CD8-positive, alpha-beta memory T cell (primary cell): ENCODE measurements around the gene DGKD. TPM values are rescaled to one million over a fixed set of nuclear protein-coding genes. Genes with fewer than 3 reads are reported as not detected.
"Not testable (repeated sequence)": the region's sequence is repeated elsewhere in the genome, so short reads cannot be mapped to it uniquely, and the experiment has no call there.

Source experiments
- CTCF ChIA-PET: fragments of 350-600 bp; sonication (Branson Sonifier 250); formaldehyde crosslinking; loops from one replicate; lab custom pipeline; 2021; ENCODE audit warnings: antibody characterized with exemption; lab: Charles Lee
- POLR2A ChIA-PET: fragments of 350-600 bp; sonication (Branson Sonifier 250); formaldehyde crosslinking; loops from one replicate; lab custom pipeline; 2021; ENCODE audit warnings: antibody characterized with exemption; lab: Charles Lee
- DNase-seq, 5 donors: peaks; one replicate each; pipeline versions ENCODE4 v3.0.0 to v3.0.0-alpha.2; 2020 to 2022; ENCODE audit warnings: mixed read lengths in 1 of 5
- H3K27ac ChIP-seq: one replicate; pipeline ENCODE4 v1.7.0; 2013; ENCODE audit warnings: low read depth, mild to moderate bottlenecking, low read length, moderate library complexity
- H3K27me3 ChIP-seq: 2 replicates; pipeline ENCODE4 v1.7.0; 2013; ENCODE audit warnings: low read length, mild to moderate bottlenecking; ENCODE audit not compliant: insufficient read depth, poor library complexity, severe bottlenecking
- H3K36me3 ChIP-seq: 2 replicates; pipeline ENCODE4 v1.7.0; 2013; ENCODE audit warnings: mild to moderate bottlenecking, low read length, moderate library complexity; ENCODE audit not compliant: insufficient read depth
- H3K4me1 ChIP-seq: 2 replicates; pipeline ENCODE4 v1.7.0; 2013; ENCODE audit warnings: mild to moderate bottlenecking, low read length, moderate library complexity; ENCODE audit not compliant: insufficient read depth
- H3K4me3 ChIP-seq: 2 replicates; pipeline ENCODE4 v1.7.0; 2013; ENCODE audit warnings: mild to moderate bottlenecking, low read length
- H3K9me3 ChIP-seq: 2 replicates; pipeline ENCODE4 v1.7.0; 2013; ENCODE audit warnings: mild to moderate bottlenecking, low read length
- H3K27ac Mint-ChIP-seq, 8 donors: one replicate each; pipeline ENCODE4 v1.8.0; 2020 to 2021; ENCODE audit warnings: mixed read lengths in 8 of 8, mild to moderate bottlenecking in 6 of 8, inconsistent platforms in 3 of 8, moderate library complexity in 3 of 8
- H3K27me3 Mint-ChIP-seq, 2 donors: one replicate each; pipeline ENCODE4 v1.8.0; 2020 to 2021; ENCODE audit warnings: mixed read lengths in 2 of 2, mild to moderate bottlenecking in 1 of 2, moderate library complexity in 1 of 2
- H3K36me3 Mint-ChIP-seq, 3 donors: one replicate each; pipeline ENCODE4 v1.8.0; 2020 to 2021; ENCODE audit warnings: mixed read lengths in 3 of 3, inconsistent platforms in 1 of 3, mild to moderate bottlenecking in 1 of 3
- H3K4me1 Mint-ChIP-seq, 3 donors: one replicate each; pipeline ENCODE4 v1.8.0; 2020 to 2021; ENCODE audit warnings: mixed read lengths in 3 of 3, inconsistent platforms in 1 of 3, mild to moderate bottlenecking in 1 of 3
- H3K4me3 Mint-ChIP-seq, 7 donors: one replicate each; pipeline ENCODE4 v1.8.0; 2020 to 2021; ENCODE audit warnings: mixed read lengths in 7 of 7, mild to moderate bottlenecking in 6 of 7, moderate library complexity in 4 of 7, inconsistent platforms in 2 of 7
- H3K9me3 Mint-ChIP-seq, 5 donors: one replicate each; pipeline ENCODE4 v1.8.0; 2020 to 2022; ENCODE audit warnings: mixed read lengths in 5 of 5, mild to moderate bottlenecking in 3 of 5, moderate library complexity in 2 of 5, inconsistent platforms in 1 of 5
- polyA plus RNA-seq: library from polyadenylated mRNA; unstranded; fragments of 300-500 nt; fragmentation: Illumina TruSeq; gene quantifications from one replicate; pipeline ENCODE4 v1.2.3, GENCODE V29; 2021
- total RNA-seq, 2 experiments: library from RNA; stranded (reverse); gene quantifications; one replicate each; pipeline ENCODE4 v1.2.3, GENCODE V29; 2021

Gene DGKD
- total and polyA plus RNA-seq, 3 experiments from 2014 or later, result 32.6 to 61.9 (median 54.2) TPM

- no peak overlapping the region for H3K27ac ChIP-seq
- CTCF ChIA-PET, result interaction anchor here (0.8 to 2.1 kb wide), 3 partner anchors 16 to 76 kb away, joined by 3 to 10 read pairs (median 4); partner anchors contain the start of gene DGKD
- H3K4me1 ChIP-seq, result peaks cover 56% of the 10 kb centered on the region
- no peaks in the 10 kb centered on the region for H3K27me3 ChIP-seq
- no peaks in the 10 kb centered on the region for H3K9me3 ChIP-seq
- H3K36me3 Mint-ChIP-seq, result peaks cover 0 to 33% (median 8%) of the 10 kb centered on the region in 3 donors
- H3K4me3 ChIP-seq, result no peak overlapping the region
- H3K36me3 ChIP-seq, result peaks cover 6% of the 10 kb centered on the region
- POLR2A ChIA-PET, result interaction anchor here (1.5 kb wide), 1 partner anchor 55 kb away, joined by 5 read pairs; no protein-coding TSS in a partner anchor
- peak overlapping the region; percentile 80 to 94 (median 88) for H3K27ac Mint-ChIP-seq
- no peaks in the 10 kb centered on the region for H3K9me3 Mint-ChIP-seq
- peaks cover 0 to 2% of the 10 kb centered on the region in 2 donors for H3K27me3 Mint-ChIP-seq
- no peak for DNase-seq
- peaks cover 62 to 88% (median 80%) of the 10 kb centered on the region in 3 donors for H3K4me1 Mint-ChIP-seq
- peak overlapping the region; percentile 47 to 88 (median 73) for H3K4me3 Mint-ChIP-seq
Observed at GRCh38 chr2:233386382-233387041, 32.2 kb downstream of the DGKD start.

- no peaks in the 10 kb centered on the region for H3K9me3 Mint-ChIP-seq
- POLR2A ChIA-PET, result no interaction called here
Observed at GRCh38 chr2:233387225-233387624, 32.9 kb downstream of the DGKD start.

GRCh38 chr2:233387667-233388528, 33.6 kb downstream of the DGKD start:
- DNase-seq, result peak in 2 of 5 donors; percentile 31 to 59
- Histone ChIP-seq H3K27me3 (no peaks in the 10 kb centered on the region), H3K27ac (no peak overlapping the region), H3K9me3 (no peaks in the 10 kb centered on the region), H3K36me3 (peaks cover 6% of the 10 kb centered on the region), H3K4me1 (peaks cover 48% of the 10 kb centered on the region), H3K4me3 (no peak overlapping the region)
- ChIA-PET CTCF (interaction anchor here (0.8 to 0.9 kb wide), 2 partner anchors 16 to 78 kb away, joined by 3 read pairs; no protein-coding TSS in a partner anchor), POLR2A (interaction anchor here (0.6 kb wide), 1 partner anchor 14 kb away, joined by 3 read pairs; no protein-coding TSS in a partner anchor)
- Mint-ChIP-seq H3K4me1 (peaks cover 55 to 78% (median 71%) of the 10 kb centered on the region in 3 donors), H3K9me3 (no peaks in the 10 kb centered on the region), H3K36me3 (peaks cover 0 to 42% (median 10%) of the 10 kb centered on the region in 3 donors), H3K27ac (peak overlapping the region in 3 of 8 donors; percentile 26 to 82 (median 58)), H3K27me3 (peaks cover 0 to 2% of the 10 kb centered on the region in 2 donors), H3K4me3 (peak overlapping the region in 4 of 7 donors; percentile 55 to 85 (median 76))

More at GRCh38 chr2:233387225-233387624, 32.9 kb downstream of the DGKD start:
- H3K4me1 Mint-ChIP-seq, result peaks cover 62 to 85% (median 78%) of the 10 kb centered on the region in 3 donors
- DNase-seq, result no peak
- peak overlapping the region in 6 of 7 donors; percentile 12 to 80 (median 66) for H3K4me3 Mint-ChIP-seq
- H3K27me3 Mint-ChIP-seq, result peaks cover 0 to 2% of the 10 kb centered on the region in 2 donors
- Histone ChIP-seq H3K36me3 (peaks cover 6% of the 10 kb centered on the region), H3K27me3 (no peaks in the 10 kb centered on the region), H3K4me1 (peaks cover 54% of the 10 kb centered on the region), H3K9me3 (no peaks in the 10 kb centered on the region), H3K27ac (no peak overlapping the region), H3K4me3 (no peak overlapping the region)
- peak overlapping the region in 7 of 8 donors; percentile 39 to 93 (median 80) for H3K27ac Mint-ChIP-seq
- CTCF ChIA-PET, result interaction anchor here (0.8 kb wide), 1 partner anchor 77 kb away, joined by 3 read pairs; no protein-coding TSS in a partner anchor
- H3K36me3 Mint-ChIP-seq, result peaks cover 0 to 38% (median 10%) of the 10 kb centered on the region in 3 donors

GRCh38 chr2:233389601-233390125, 35.4 kb downstream of the DGKD start:
- CTCF ChIA-PET, result interaction anchor here (1.0 kb wide), 1 partner anchor 15 kb away, joined by 3 read pairs; no protein-coding TSS in a partner anchor
- no peaks in the 10 kb centered on the region for H3K27me3 Mint-ChIP-seq

GRCh38 chr2:233395687-233396086, 41.4 kb downstream of the DGKD start:
- Mint-ChIP-seq H3K4me1 (peaks cover 48 to 57% (median 49%) of the 10 kb centered on the region in 3 donors), H3K27me3 (no peaks in the 10 kb centered on the region), H3K27ac (peak overlapping the region in 5 of 8 donors; percentile 23 to 86 (median 75)), H3K36me3 (peaks cover 6 to 56% (median 11%) of the 10 kb centered on the region in 3 donors), H3K4me3 (peak overlapping the region in 1 of 7 donors; percentile 51), H3K9me3 (no peaks in the 10 kb centered on the region)
- H3K36me3 ChIP-seq, result no peaks in the 10 kb centered on the region
- H3K4me3 ChIP-seq, result no peak overlapping the region
- H3K9me3 ChIP-seq, result no peaks in the 10 kb centered on the region
- CTCF ChIA-PET, result interaction anchor here (0.7 to 1.3 kb wide), 5 partner anchors 9 to 48 kb away, joined by 3 to 6 read pairs (median 3); no protein-coding TSS in a partner anchor
- H3K27me3 ChIP-seq, result no peaks in the 10 kb centered on the region
- POLR2A ChIA-PET, result no interaction called here
- H3K4me1 ChIP-seq, result peaks cover 25% of the 10 kb centered on the region
- H3K27ac ChIP-seq, result no peak overlapping the region
- no peak for DNase-seq

More at GRCh38 chr2:233389601-233390125, 35.4 kb downstream of the DGKD start:
- POLR2A ChIA-PET, result interaction anchor here (0.7 kb wide), 1 partner anchor 20 kb away, joined by 3 read pairs; no protein-coding TSS in a partner anchor
- peaks cover 38 to 63% (median 59%) of the 10 kb centered on the region in 3 donors for H3K4me1 Mint-ChIP-seq
- no peak overlapping the region for H3K4me3 ChIP-seq
- no peaks in the 10 kb centered on the region for H3K9me3 Mint-ChIP-seq
- H3K27ac ChIP-seq, result no peak overlapping the region
- H3K27ac Mint-ChIP-seq, result peak overlapping the region in 5 of 8 donors; percentile 1 to 85 (median 47)
- H3K4me1 ChIP-seq, result peaks cover 34% of the 10 kb centered on the region
- no peaks in the 10 kb centered on the region for H3K27me3 ChIP-seq
- H3K36me3 ChIP-seq, result peaks cover 6% of the 10 kb centered on the region
- H3K9me3 ChIP-seq, result no peaks in the 10 kb centered on the region
- no peak for DNase-seq
- H3K4me3 Mint-ChIP-seq, result no peak overlapping the region
- H3K36me3 Mint-ChIP-seq, result peaks cover 0 to 50% (median 5%) of the 10 kb centered on the region in 3 donors

- H3K27ac ChIP-seq, H3K9me3 Mint-ChIP-seq, H3K9me3 ChIP-seq, DNase-seq, H3K4me3 Mint-ChIP-seq, H3K27me3 Mint-ChIP-seq, H3K27me3 ChIP-seq, POLR2A ChIA-PET, H3K36me3 ChIP-seq, H3K4me3 ChIP-seq: not testable (repeated sequence)
- Mint-ChIP-seq H3K27ac (peak overlapping the region; percentile 9 to 96 (median 75)), H3K4me1 (peaks cover 48 to 60% (median 51%) of the 10 kb centered on the region in 3 donors), H3K36me3 (peaks cover 6 to 53% (median 8%) of the 10 kb centered on the region in 3 donors)
- peaks cover 38% of the 10 kb centered on the region for H3K4me1 ChIP-seq
- CTCF ChIA-PET, result interaction anchor here (11.2 kb wide), 1 partner anchor 23 kb away, joined by 151 read pairs; no protein-coding TSS in a partner anchor
Observed at GRCh38 chr2:233396726-233397665, 42.7 kb downstream of the DGKD start.
